K562 treated with DMSO at 1 percent for 12 hours (cell line): ENCODE measurements around the gene LDHA. TPM values are rescaled to one million over a fixed set of nuclear protein-coding genes. Genes with fewer than 3 reads are reported as not detected.

ENCODE experiments used
- total RNA-seq: library from RNA; unstranded; fragments of 300-600 nt; gene quantifications from 2 replicates; pipeline ENCODE4 v1.2.3, GENCODE V29; 2022; ENCODE audit not compliant: insufficient read depth

LDHA gene
- 176 and 223 TPM in 2 replicates for total RNA-seq

GRCh38 chr11:18394275-18394927 lies at the start of gene LDHA:
Gene LDHA, plus strand, starts transcription at chr11:18394563. Its CDS starts 2,280 bp downstream, at chr11:18396843.

GRCh38 chr11:18455686-18456372 lies 61.5 kb downstream of the LDHA start, which contains the start of gene LDHAL6A:
Gene LDHAL6A, plus strand, starts transcription at chr11:18455856. Its CDS starts 825 bp downstream, at chr11:18456681.

Other genes with a start within 250 kb of the LDHA start
- gene MRGPRX4, start 221.7 kb upstream of the LDHA start, total RNA-seq: not detected in 2 replicates
- not detected in 2 replicates for gene SAA4, start 157.8 kb upstream of the LDHA start, total RNA-seq
- not detected in 2 replicates for gene SAA2, start 145.9 kb upstream of the LDHA start, total RNA-seq
- gene SAA1, start 128.3 kb upstream of the LDHA start, total RNA-seq: not detected in 2 replicates
- 8.5 and 18.4 TPM in 2 replicates for gene HPS5, start 72.4 kb upstream of the LDHA start, total RNA-seq
- gene GTF2H1, start 72.0 kb upstream of the LDHA start, total RNA-seq: 18.1 and 40.7 TPM in 2 replicates
- not detected in 2 replicates for gene LDHC, start 17.8 kb downstream of the LDHA start, total RNA-seq
- gene LDHAL6A, start 61.3 kb downstream of the LDHA start, total RNA-seq: 0.25 TPM in 1 of 2 replicates, not detected in the other
- 61.1 and 81.2 TPM in 2 replicates for gene TSG101, start 132.4 kb downstream of the LDHA start, total RNA-seq
- 2.6 and 7.8 TPM in 2 replicates for gene UEVLD, start 194.2 kb downstream of the LDHA start, total RNA-seq
- not detected in 2 replicates for gene MISFA, start 205.2 kb downstream of the LDHA start, total RNA-seq
- gene SPTY2D1, start 239.8 kb downstream of the LDHA start, total RNA-seq: 4.1 and 15.0 TPM in 2 replicates